Right atrium auricular region (tissue), 2 donors: Measurements from ENCODE around the gene EBPL. TPM values are rescaled to one million over a fixed set of nuclear protein-coding genes. Genes with fewer than 3 reads are reported as not detected.

Experiments used
- total RNA-seq, 2 donors: library from RNA; depleted of rRNA; stranded (reverse); fragments of >200 nt; gene quantifications; one replicate each; pipeline ENCODE4 v1.1.0, GENCODE V29; 2016

EBPL gene
- total RNA-seq, 2 donors from 2014 or later, result 17.6 to 22.6 TPM

Other genes starting within 250 kb of the EBPL start
- 10 to 100 TPM; 24.3 to 27.1 TPM for gene CAB39L, start 247.4 kb downstream of the EBPL start, total RNA-seq
- 10 to 100 TPM in 1 of 2 donors, 1 to 10 TPM in 1; 7.3 to 12.4 TPM for gene SETDB2, start 247.2 kb downstream of the EBPL start, total RNA-seq
- gene PHF11, start 195.5 kb downstream of the EBPL start, total RNA-seq, result 10 to 100 TPM; 14.8 to 22.3 TPM
- gene RCBTB1, start 105.9 kb downstream of the EBPL start, total RNA-seq, result 10 to 100 TPM in 1 of 2 donors, 1 to 10 TPM in 1; 8.9 to 19.6 TPM
- under 1 TPM; 0.19 to 0.63 TPM for gene ARL11, start 63.0 kb downstream of the EBPL start, total RNA-seq
- 10 to 100 TPM; 36.6 to 42.0 TPM for gene KPNA3, start 101.2 kb upstream of the EBPL start, total RNA-seq
- 1 to 10 TPM; 6.1 to 9.3 TPM for gene SPRYD7, start 244.9 kb upstream of the EBPL start, total RNA-seq